HUES64 (cell line): ENCODE data around the gene AIP.

ENCODE experiments used
- H3K27ac ChIP-seq: 2 replicates; pipeline ENCODE4 v1.7.0; 2013; ENCODE audit warnings: low read depth, low read length, inconsistent platforms
- H3K27me3 ChIP-seq: 2 replicates; pipeline ENCODE4 v1.6.1; 2013; ENCODE audit warnings: mild to moderate bottlenecking, low read length; ENCODE audit not compliant: insufficient read depth
- H3K36me3 ChIP-seq: 2 replicates; pipeline ENCODE4 v1.6.1; 2013; ENCODE audit warnings: mild to moderate bottlenecking, low read length; ENCODE audit not compliant: insufficient read depth
- H3K4me1 ChIP-seq: 2 replicates; pipeline ENCODE4 v1.6.1; 2013; ENCODE audit warnings: mild to moderate bottlenecking, low read length, moderate library complexity; ENCODE audit not compliant: insufficient read depth
- H3K4me3 ChIP-seq: 2 replicates; pipeline ENCODE4 v1.5.1; 2013; ENCODE audit warnings: mild to moderate bottlenecking, low read length, moderate library complexity
- H3K9ac ChIP-seq: 2 replicates; pipeline ENCODE4 v1.6.1; 2013; ENCODE audit warnings: mild to moderate bottlenecking, low read depth, low read length
- H3K9me3 ChIP-seq: 2 replicates; pipeline ENCODE4 v1.6.1; 2013; ENCODE audit warnings: low read depth, low read length; ENCODE audit not compliant: insufficient read depth
- WGBS: fragments of 150-250, 120-280 bp; methylation state at CpG from one replicate; pipeline ENCODE4 v1.1.7; 2013; ENCODE audit warnings: missing lambda C conversion rate; 5-methylcytosine and 5-hydroxymethylcytosine counted together

AIP gene

DNA sequence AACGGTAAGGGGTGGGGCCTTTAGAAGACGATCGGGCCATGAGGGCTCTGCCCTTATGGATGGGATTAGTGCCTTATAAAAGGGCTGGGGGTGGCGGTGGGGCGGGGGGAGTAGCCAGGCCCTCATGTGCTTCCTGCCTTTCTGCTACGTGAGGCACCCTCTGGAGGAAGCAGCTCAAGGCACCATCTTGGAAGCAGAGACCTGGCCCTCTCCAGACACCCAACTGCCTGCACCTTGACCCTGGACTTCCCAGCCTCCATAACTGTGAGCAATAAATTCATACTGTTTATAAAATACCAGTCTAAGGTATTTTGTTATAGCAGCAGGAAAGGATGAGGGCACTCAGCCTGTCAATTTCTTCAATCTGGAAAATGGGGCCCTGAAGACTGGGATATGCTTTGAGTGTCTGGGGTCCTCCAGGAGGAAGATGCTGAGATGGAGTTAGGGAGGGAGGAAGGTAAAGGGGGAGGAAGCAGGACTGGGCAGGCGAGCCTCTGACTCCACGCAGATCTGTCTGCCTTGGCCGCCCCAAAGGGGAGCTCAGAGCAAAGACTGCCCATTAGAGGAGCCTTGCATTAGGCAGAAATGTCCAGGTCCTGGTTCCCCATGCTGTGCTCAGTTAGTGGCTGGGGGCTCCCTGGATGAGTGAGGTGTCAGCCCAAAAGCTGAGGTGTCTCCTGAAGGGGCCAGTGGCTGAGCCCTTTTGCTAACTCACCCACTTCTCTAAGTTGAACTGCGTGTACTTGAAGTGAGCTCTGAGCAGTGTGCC, 35.1 kb downstream of the AIP start:
- 88% methylated on average over 10 of the region's 10 CpGs for WGBS
- Histone ChIP-seq H3K9ac (no peak overlapping the region), H3K4me3 (no peak overlapping the region), H3K27me3 (no peaks in the 10 kb centered on the region), H3K36me3 (no peaks in the 10 kb centered on the region), H3K4me1 (no peaks in the 10 kb centered on the region), H3K9me3 (no peaks in the 10 kb centered on the region), H3K27ac (no peak overlapping the region)

DNA sequence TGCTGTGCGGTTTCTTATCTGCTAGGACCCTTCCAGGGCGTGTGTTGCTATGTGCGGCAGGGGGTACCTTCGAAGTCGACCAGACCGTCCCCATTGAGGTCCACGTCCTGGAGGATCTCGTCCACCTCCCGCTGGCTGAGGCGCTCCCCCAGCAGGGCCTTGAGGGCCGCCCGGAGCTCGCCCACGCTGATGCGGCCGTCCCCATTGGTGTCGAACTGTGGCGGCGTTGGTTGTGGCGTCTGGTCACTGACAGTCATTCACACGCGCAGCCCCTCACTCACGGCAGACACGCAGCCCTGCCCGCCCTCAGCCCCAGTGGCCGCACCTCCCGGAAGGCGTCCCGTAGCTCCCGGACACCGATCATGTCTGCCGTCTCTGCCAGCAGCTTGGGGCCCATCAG, 36.9 kb downstream of the AIP start:
- WGBS, result 92% methylated on average over 32 of the region's 32 CpGs

GRCh38 chr11:67520856-67521824, 38.3 kb downstream of the AIP start:
- H3K9me3 ChIP-seq, result no peaks in the 10 kb centered on the region
- H3K27ac ChIP-seq, result no peak overlapping the region
- no peak overlapping the region for H3K9ac ChIP-seq
- 90% methylated on average over 16 of the region's 16 CpGs for WGBS
- H3K4me3 ChIP-seq, result no peak overlapping the region
- no peaks in the 10 kb centered on the region for H3K4me1 ChIP-seq
- no peaks in the 10 kb centered on the region for H3K36me3 ChIP-seq
- no peaks in the 10 kb centered on the region for H3K27me3 ChIP-seq

More for the DNA sequence above, 36.9 kb downstream of the AIP start:
- Histone ChIP-seq H3K27ac (no peak overlapping the region), H3K27me3 (no peaks in the 10 kb centered on the region), H3K36me3 (no peaks in the 10 kb centered on the region), H3K4me3 (no peak overlapping the region), H3K9me3 (no peaks in the 10 kb centered on the region), H3K4me1 (no peaks in the 10 kb centered on the region), H3K9ac (no peak overlapping the region)

DNA sequence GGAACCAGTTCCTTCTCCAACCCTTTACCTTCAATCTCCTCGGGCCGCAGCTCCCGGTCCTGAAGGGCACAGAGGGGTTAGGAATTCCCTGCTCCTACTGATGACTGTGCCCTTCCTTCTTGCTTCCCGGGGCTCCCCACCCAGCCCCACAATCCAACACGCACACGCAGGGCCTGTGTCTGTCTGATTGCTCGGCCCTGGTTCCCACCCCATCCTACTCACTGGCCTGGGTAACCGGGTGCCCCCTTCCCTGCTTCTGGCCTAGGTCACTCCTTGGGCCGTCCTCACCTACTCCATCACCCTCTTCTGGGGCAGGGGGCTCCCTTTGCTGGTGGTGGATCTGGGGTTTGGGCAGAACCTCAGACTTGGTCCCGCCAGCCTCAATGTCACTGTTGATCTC, 39.1 kb downstream of the AIP start:
- H3K9ac ChIP-seq, result no peak overlapping the region
- H3K4me3 ChIP-seq, result no peak overlapping the region
- WGBS, result 89% methylated on average over 10 of the region's 10 CpGs
- no peaks in the 10 kb centered on the region for H3K27me3 ChIP-seq
- no peaks in the 10 kb centered on the region for H3K4me1 ChIP-seq
- no peaks in the 10 kb centered on the region for H3K9me3 ChIP-seq
- H3K36me3 ChIP-seq, result no peaks in the 10 kb centered on the region
- H3K27ac ChIP-seq, result no peak overlapping the region

DNA sequence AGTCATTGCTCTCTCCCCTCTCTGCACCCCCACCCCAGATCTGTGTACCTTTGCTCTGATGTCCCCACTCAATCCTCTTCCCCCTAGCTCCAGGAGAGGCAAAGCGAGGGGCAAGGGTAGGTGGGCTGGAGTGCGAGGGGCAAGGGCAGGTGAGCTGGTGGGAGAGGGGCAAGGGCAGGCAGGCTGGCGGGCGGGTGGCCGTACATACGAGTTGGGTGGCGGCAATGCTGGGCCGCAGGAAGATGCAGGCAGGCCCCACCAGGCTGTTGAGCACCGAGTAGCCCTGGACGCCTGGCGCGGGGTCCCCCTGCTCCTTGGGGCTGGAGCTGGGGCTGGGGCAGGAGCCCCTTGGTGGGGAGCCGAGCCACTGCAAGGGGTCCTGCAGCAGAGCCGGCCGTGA, 39.5 kb downstream of the AIP start:
- Histone ChIP-seq H3K36me3 (no peaks in the 10 kb centered on the region), H3K27me3 (no peaks in the 10 kb centered on the region), H3K4me3 (no peak overlapping the region), H3K9me3 (no peaks in the 10 kb centered on the region), H3K27ac (no peak overlapping the region), H3K4me1 (no peaks in the 10 kb centered on the region), H3K9ac (no peak overlapping the region)
- WGBS, result 90% methylated on average over 14 of the region's 15 CpGs

DNA sequence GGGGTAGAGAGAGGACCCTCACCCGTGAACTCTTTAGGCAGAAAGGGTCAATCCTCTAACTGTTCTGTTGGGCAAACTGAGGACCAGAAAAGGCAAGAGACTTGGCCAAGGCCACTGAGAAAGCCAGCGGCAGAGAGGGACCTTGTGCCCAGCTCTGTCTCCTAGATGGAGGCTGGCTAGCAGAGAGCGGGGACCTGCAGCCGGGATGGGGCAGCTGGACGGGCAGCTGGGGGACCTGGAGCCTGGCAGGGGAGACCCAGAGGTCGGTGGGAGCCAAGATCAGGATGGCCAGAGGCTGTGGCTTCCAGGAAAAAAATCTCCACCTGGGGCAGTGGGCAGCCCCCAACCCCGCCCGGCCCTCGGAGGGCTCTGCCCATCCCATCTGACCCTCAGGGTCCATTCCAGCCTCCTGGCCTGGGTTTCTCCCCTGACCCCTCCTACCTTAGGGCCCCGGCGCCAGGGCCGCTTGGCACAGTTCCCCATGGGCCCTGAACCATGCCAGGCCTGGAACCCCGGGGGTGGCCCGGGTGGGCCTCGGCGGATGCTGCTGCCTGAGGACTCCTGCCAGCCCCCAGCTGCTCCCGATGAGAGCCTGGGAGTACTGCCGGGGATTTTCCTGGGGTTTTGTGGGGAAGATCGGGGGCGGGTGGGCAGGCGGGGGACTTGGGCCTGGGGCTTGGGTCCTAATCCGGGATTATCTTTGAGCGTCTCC, 40.2 kb downstream of the AIP start, which contains the start of gene CABP2:
TSS of gene CABP2 (minus strand) at position 603 of the 712 bp plus-strand sequence. CDS start at position 483, 120 bp downstream.
- H3K4me3 ChIP-seq, result no peak within 1 kb of the TSS
- H3K9me3 ChIP-seq, result no peaks in the 10 kb centered on the region
- no peak within 1 kb of the TSS for H3K27ac ChIP-seq
- no peaks in the 10 kb centered on the region for H3K4me1 ChIP-seq
- no peaks in the 10 kb centered on the region; the same call in 1 of the 2 replicates for H3K27me3 ChIP-seq
- no peaks in the 10 kb centered on the region for H3K36me3 ChIP-seq
- 91% methylated on average over 23 of the region's 23 CpGs for WGBS
- no peak within 1 kb of the TSS for H3K9ac ChIP-seq

- Histone ChIP-seq H3K27me3 (no peaks in the 10 kb centered on the region; the same call in 1 of the 2 replicates), H3K9ac (no peak overlapping the region), H3K4me1 (no peaks in the 10 kb centered on the region), H3K27ac (no peak overlapping the region), H3K4me3 (no peak overlapping the region), H3K9me3 (no peaks in the 10 kb centered on the region), H3K36me3 (no peaks in the 10 kb centered on the region)
- WGBS, result 90% methylated on average over 25 of the region's 25 CpGs
Measured at GRCh38 chr11:67523556-67524479, 41.0 kb downstream of the AIP start.

DNA sequence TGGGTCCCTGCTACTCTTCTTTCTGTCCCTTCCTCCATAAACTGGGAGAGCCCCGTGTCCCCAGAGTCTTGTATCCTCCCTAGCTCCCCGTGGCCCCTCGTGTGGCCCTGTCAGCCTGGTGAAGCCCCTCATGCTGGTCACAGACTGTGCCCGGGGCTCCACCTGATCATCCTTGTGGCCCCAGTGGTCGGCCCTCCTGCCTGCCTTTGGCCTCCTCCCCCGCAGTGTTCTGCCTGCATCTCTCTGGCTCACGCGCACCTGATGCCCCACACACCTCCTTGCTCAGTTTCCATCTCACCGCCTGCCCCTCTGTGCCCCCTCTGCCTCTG, 41.6 kb downstream of the AIP start:
- Histone ChIP-seq H3K4me1 (no peaks in the 10 kb centered on the region), H3K9me3 (no peaks in the 10 kb centered on the region), H3K36me3 (no peaks in the 10 kb centered on the region), H3K9ac (no peak overlapping the region), H3K27me3 (no peaks in the 10 kb centered on the region; the same call in 1 of the 2 replicates), H3K4me3 (no peak overlapping the region), H3K27ac (no peak overlapping the region)
- WGBS, result 92% methylated on average over 9 of the region's 9 CpGs

GRCh38 chr11:67525275-67525976, 42.6 kb downstream of the AIP start:
- no peaks in the 10 kb centered on the region for H3K9me3 ChIP-seq
- H3K27me3 ChIP-seq, result no peaks in the 10 kb centered on the region; the same call in 1 of the 2 replicates
- no peak overlapping the region for H3K4me3 ChIP-seq
- H3K9ac ChIP-seq, result no peak overlapping the region
- 81% methylated on average over 5 of the region's 5 CpGs for WGBS
- no peaks in the 10 kb centered on the region for H3K4me1 ChIP-seq
- H3K27ac ChIP-seq, result no peak overlapping the region
- no peaks in the 10 kb centered on the region for H3K36me3 ChIP-seq

DNA sequence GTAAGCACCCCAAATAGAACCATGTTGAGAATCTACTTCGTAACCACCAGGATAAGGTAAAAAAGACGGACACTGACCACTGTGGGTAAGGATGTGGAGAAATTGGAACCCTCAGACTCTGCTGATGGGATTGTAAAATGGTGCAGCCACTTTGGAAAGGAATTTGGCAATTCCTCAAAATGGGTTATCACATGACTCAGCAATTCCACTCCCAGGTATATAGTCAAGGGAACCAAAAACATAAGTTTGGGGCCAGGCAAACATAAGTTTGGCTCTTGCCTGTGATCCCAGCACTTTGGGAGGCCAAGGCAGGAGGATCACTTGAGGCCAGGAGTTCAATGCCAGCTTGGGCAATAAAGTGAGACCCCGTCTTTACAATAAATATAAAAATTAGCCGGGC, 45.5 kb downstream of the AIP start:
- Histone ChIP-seq H3K27me3 (no peaks in the 10 kb centered on the region; the same call in 1 of the 2 replicates), H3K36me3 (no peaks in the 10 kb centered on the region), H3K4me1 (no peaks in the 10 kb centered on the region), H3K9me3 (peaks cover 10% of the 10 kb centered on the region), H3K4me3 (no peak overlapping the region), H3K27ac (no peak overlapping the region), H3K9ac (no peak overlapping the region)
- WGBS, result 97% methylated on average over 4 of the region's 4 CpGs
